SK-N-SH (cell line): ENCODE measurements around the gene STAC.

ENCODE experiments used
- POLR2AphosphoS5 ChIP-seq: IDR thresholded peaks from 2 replicates; pipeline ENCODE4 v1.6.1; 2012; ENCODE audit warnings: low read depth, low read length
- RCOR1 ChIP-seq: fragments of 150-350 bp; IDR thresholded peaks from 2 replicates; pipeline ENCODE4 v1.6.1; 2017; ENCODE audit warnings: antibody characterized with exemption, low read length
- TAF1 ChIP-seq: IDR thresholded peaks from 2 replicates; pipeline ENCODE4 v1.6.1; 2012; ENCODE audit warnings: low read depth, mild to moderate bottlenecking, low read length, moderate library complexity, borderline replicate concordance
- YY1 ChIP-seq: IDR thresholded peaks from 2 replicates; pipeline ENCODE4 v1.4.0; 2012; ENCODE audit warnings: low read depth, mild to moderate bottlenecking
- TF ChIP-seq, protein P1 (sequence below): fragments of 200-600 bp; sonication (generic); IDR thresholded peaks from 2 replicates; pipeline ENCODE4 v1.6.1; 2017; ENCODE audit warnings: antibody characterized with exemption, mild to moderate bottlenecking, moderate library complexity

DNA sequence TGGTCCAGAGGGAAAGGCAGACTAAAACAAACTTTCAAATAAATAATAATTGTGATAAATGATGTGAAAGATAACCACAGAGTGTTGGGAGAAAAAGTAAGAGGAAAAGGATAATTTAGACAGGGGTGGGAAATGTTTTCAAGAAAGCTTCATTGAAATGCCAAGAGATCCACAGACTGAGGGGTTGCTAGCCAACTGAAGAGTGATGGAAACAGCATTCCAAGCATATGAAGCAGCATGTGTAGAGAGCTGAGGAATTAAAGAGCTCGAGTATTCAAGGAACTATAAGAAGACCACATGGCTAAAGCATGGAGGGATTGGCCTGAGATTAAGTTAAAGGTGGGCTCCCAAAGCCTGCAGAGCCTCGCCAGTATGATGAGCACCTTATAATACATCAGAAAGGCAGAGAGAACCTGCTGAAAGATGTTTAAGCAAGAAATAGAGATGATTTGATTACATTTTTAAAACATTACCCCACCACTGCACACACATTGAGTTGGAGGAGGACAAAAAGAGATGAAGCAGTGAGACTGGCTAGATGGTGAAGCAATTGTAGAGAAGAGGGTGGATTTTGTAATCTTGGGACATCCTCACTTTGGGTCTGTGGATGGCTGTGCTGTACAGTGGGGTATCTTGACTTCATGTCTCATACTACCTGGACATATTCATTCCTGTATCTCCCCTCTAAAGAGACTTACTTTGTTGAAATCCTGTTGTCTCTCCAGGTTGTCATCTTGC lies 100.8 kb downstream of the STAC start:
- TF ChIP-seq YY1 (no peak), RCOR1 (no peak), POLR2AphosphoS5 (no peak), TAF1 (no peak)
- TF ChIP-seq, protein P1, sequence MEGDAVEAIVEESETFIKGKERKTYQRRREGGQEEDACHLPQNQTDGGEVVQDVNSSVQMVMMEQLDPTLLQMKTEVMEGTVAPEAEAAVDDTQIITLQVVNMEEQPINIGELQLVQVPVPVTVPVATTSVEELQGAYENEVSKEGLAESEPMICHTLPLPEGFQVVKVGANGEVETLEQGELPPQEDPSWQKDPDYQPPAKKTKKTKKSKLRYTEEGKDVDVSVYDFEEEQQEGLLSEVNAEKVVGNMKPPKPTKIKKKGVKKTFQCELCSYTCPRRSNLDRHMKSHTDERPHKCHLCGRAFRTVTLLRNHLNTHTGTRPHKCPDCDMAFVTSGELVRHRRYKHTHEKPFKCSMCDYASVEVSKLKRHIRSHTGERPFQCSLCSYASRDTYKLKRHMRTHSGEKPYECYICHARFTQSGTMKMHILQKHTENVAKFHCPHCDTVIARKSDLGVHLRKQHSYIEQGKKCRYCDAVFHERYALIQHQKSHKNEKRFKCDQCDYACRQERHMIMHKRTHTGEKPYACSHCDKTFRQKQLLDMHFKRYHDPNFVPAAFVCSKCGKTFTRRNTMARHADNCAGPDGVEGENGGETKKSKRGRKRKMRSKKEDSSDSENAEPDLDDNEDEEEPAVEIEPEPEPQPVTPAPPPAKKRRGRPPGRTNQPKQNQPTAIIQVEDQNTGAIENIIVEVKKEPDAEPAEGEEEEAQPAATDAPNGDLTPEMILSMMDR: no peak
